ENCODE data around the gene GNPDA1. TPM values are rescaled to one million over a fixed set of nuclear protein-coding genes. Genes with fewer than 3 reads are reported as not detected.

The GNPDA1 gene
- total RNA-seq, 4 donors from 2014 or later = 22.3 to 50.0 (median 47.3) TPM

- ATAC-seq (no peak), DNase-seq (no peak)
- H3K36me3 ChIP-seq = peaks cover 0 to 51% of the 10 kb centered on the region in 2 donors
- no peak overlapping the region for H3K4me3 ChIP-seq
- in situ Hi-C loops (cut with MboI; ENCODE audit: low sequenced_read_pairs in 4 of 4) (loop anchor here in 3 of 4 donors (10.0 to 25.0 kb wide), 2 partner anchors 147 to 565 kb away; no protein-coding TSS in a partner anchor), intact Hi-C loops (cut with DNase I; ENCODE audit: low total_unique reads) (no loop called here)
- H3K27ac ChIP-seq = no peak overlapping the region
- no peaks in the 10 kb centered on the region for H3K27me3 ChIP-seq
- H3K9me3 ChIP-seq = no peaks in the 10 kb centered on the region
- H3K4me1 ChIP-seq = peaks cover 0 to 4% of the 10 kb centered on the region in 2 donors
- TF ChIP-seq POLR2A (IDR thresholded peaks at IDR 0.05) = no peak
- no peak for TF ChIP-seq CTCF (IDR thresholded peaks at IDR 0.05 in 4 of 5, conservative IDR thresholded peaks at IDR 0.05 in 1 of 5)
These were observed 15.4 kb downstream of the GNPDA1 start for GRCh38 chr5:141997358-141997960.

- TF ChIP-seq POLR2A (IDR thresholded peaks at IDR 0.05) (no peak), CTCF (IDR thresholded peaks at IDR 0.05 in 4 of 5, conservative IDR thresholded peaks at IDR 0.05 in 1 of 5) (no peak)
- intact Hi-C loops (cut with DNase I; ENCODE audit: low total_unique reads) (no loop called here), in situ Hi-C loops (cut with MboI; ENCODE audit: low sequenced_read_pairs in 4 of 4) (loop anchor here in 3 of 4 donors (10.0 to 25.0 kb wide), 2 partner anchors 149 to 567 kb away; no protein-coding TSS in a partner anchor)
- no peak overlapping the region for H3K27ac ChIP-seq
- H3K9me3 ChIP-seq = no peaks in the 10 kb centered on the region
- no peaks in the 10 kb centered on the region for H3K27me3 ChIP-seq
- ATAC-seq (no peak), DNase-seq (no peak)
- peaks cover 0 to 5% of the 10 kb centered on the region in 2 donors for H3K4me1 ChIP-seq
- no peak overlapping the region for H3K4me3 ChIP-seq
- H3K36me3 ChIP-seq = peaks cover 0 to 44% of the 10 kb centered on the region in 2 donors
These were observed 17.2 kb downstream of the GNPDA1 start for GRCh38 chr5:141995656-141996055.

- Histone ChIP-seq H3K36me3 (peaks cover 0 to 41% of the 10 kb centered on the region in 2 donors), H3K4me3 (no peak overlapping the region), H3K27me3 (no peaks in the 10 kb centered on the region), H3K9me3 (no peaks in the 10 kb centered on the region), H3K4me1 (peaks cover 0 to 5% of the 10 kb centered on the region in 2 donors), H3K27ac (no peak overlapping the region)
- no peak for TF ChIP-seq CTCF (IDR thresholded peaks at IDR 0.05 in 4 of 5, conservative IDR thresholded peaks at IDR 0.05 in 1 of 5)
- TF ChIP-seq POLR2A (IDR thresholded peaks at IDR 0.05) = no peak
- no peak for DNase-seq
- in situ Hi-C loops (cut with MboI; ENCODE audit: low sequenced_read_pairs in 4 of 4) = loop anchor here in 3 of 4 donors (5.0 to 25.0 kb wide), 3 partner anchors 150 to 568 kb away; no protein-coding TSS in a partner anchor
- ATAC-seq = no peak
- intact Hi-C loops (cut with DNase I; ENCODE audit: low total_unique reads) = loop anchor here (5.0 kb wide), 1 partner anchor 703 kb away; no protein-coding TSS in a partner anchor
These were observed 18.2 kb downstream of the GNPDA1 start for GRCh38 chr5:141994511-141995136.

GRCh38 chr5:141992349-141992963 is 20.4 kb downstream of the GNPDA1 start:
- in situ Hi-C loops (cut with MboI; ENCODE audit: low sequenced_read_pairs in 4 of 4) (loop anchor here in 3 of 4 donors (5.0 to 25.0 kb wide), 3 partner anchors 152 to 570 kb away; no protein-coding TSS in a partner anchor), intact Hi-C loops (cut with DNase I; ENCODE audit: low total_unique reads) (loop anchor here (1.0 to 5.0 kb wide), 3 partner anchors 22 to 705 kb away; no protein-coding TSS in a partner anchor)
- peak overlapping the region in 1 of 4 donors; percentile 18 for H3K27ac ChIP-seq
- H3K4me1 ChIP-seq = peaks cover 0 to 5% of the 10 kb centered on the region in 2 donors
- H3K27me3 ChIP-seq = no peaks in the 10 kb centered on the region
- no peaks in the 10 kb centered on the region for H3K9me3 ChIP-seq
- peaks cover 0 to 54% of the 10 kb centered on the region in 2 donors for H3K36me3 ChIP-seq
- no peak for TF ChIP-seq POLR2A (IDR thresholded peaks at IDR 0.05)
- peak; percentile 58 to 84 (median 71) for TF ChIP-seq CTCF (IDR thresholded peaks at IDR 0.05 in 4 of 5, conservative IDR thresholded peaks at IDR 0.05 in 1 of 5)
- DNase-seq = peak; percentile 36 to 65
- ATAC-seq = peak; percentile 83 to 86
- no peak overlapping the region for H3K4me3 ChIP-seq

Measured in gastrocnemius medialis (tissue), 4 donors.